IMR-90 (cell line): ENCODE data around the gene RNF212. TPM values are rescaled to one million over a fixed set of nuclear protein-coding genes. Genes with fewer than 3 reads are reported as not detected.

Experiments
- ATAC-seq: fragments of 200-7000 bp; cut with Tn5 transposase; 2 replicates; pipeline ENCODE4 v1.9.1; 2020; ENCODE audit warnings: low read depth, mild to moderate bottlenecking, moderate library complexity
- BruUV-seq: library from RNA; stranded (reverse); fragments of 400-500 nt; replicated peaks from 2 replicates; lab custom pipeline; 2021; lab: Mats Ljungman, UMichigan
- CTCF ChIA-PET: fragments of 300-600 bp; formaldehyde crosslinking; extraction: SDS; loops from one replicate; lab custom pipeline; 2021; ENCODE audit warnings: antibody characterized with exemption; lab: Yijun Ruan, JAX
- POLR2A ChIA-PET: fragments of 300-600 bp; sonication (Branson Sonifier 250); formaldehyde crosslinking; loops from one replicate; lab custom pipeline; 2022; ENCODE audit warnings: antibody characterized with exemption; ENCODE audit not compliant: unreplicated experiment; lab: Charles Lee
- DNase-seq: peaks from one replicate; pipeline ENCODE4 v3.0.0; 2013
- H2AFZ ChIP-seq: replicated peaks from 2 replicates; pipeline ENCODE3; 2013; ENCODE audit warnings: low read length, mild to moderate bottlenecking; ENCODE audit not compliant: poor library complexity
- H2AK5ac ChIP-seq: 2 replicates; pipeline ENCODE4 v1.6.1; 2013; ENCODE audit warnings: low read depth, low read length, inconsistent platforms
- H2AK9ac ChIP-seq: replicated peaks from 2 replicates; pipeline ENCODE3; 2013; ENCODE audit warnings: mild to moderate bottlenecking, low read depth, low read length, moderate library complexity; ENCODE audit not compliant: poor library complexity
- H2BK120ac ChIP-seq: 2 replicates; pipeline ENCODE4 v1.6.1; 2013; ENCODE audit warnings: low read depth, low read length, inconsistent platforms
- H2BK15ac ChIP-seq: 3 replicates; pipeline ENCODE4 v1.6.1; 2013; ENCODE audit warnings: low read depth, low read length, inconsistent platforms
- H2BK20ac ChIP-seq: 2 replicates; pipeline ENCODE4 v1.6.1; 2013; ENCODE audit warnings: low read depth, mild to moderate bottlenecking, inconsistent platforms, low read length, moderate library complexity
- H2BK5ac ChIP-seq: 2 replicates; pipeline ENCODE4 v1.6.1; 2013; ENCODE audit warnings: mild to moderate bottlenecking, low read depth, low read length, inconsistent platforms; ENCODE audit not compliant: poor library complexity, severe bottlenecking
- H3K14ac ChIP-seq: replicated peaks from 2 replicates; pipeline ENCODE4 v1.6.1; 2013; ENCODE audit warnings: low read depth, low read length, inconsistent platforms
- H3K18ac ChIP-seq: 2 replicates; pipeline ENCODE4 v1.6.1; 2013; ENCODE audit warnings: low read depth, low read length, control low read depth
- H3K23ac ChIP-seq: 2 replicates; pipeline ENCODE4 v1.6.1; 2013; ENCODE audit warnings: low read depth, low read length, inconsistent platforms
- H3K27ac ChIP-seq: 2 replicates; pipeline ENCODE4 v1.5.1; 2013; ENCODE audit warnings: mild to moderate bottlenecking, control low read depth, low read length; ENCODE audit not compliant: insufficient read depth
- H3K27me3 ChIP-seq: 2 replicates; pipeline ENCODE4 v1.6.1; 2013; ENCODE audit warnings: low read length; ENCODE audit not compliant: control insufficient read depth, insufficient read depth
- H3K36me3 ChIP-seq: 2 replicates; pipeline ENCODE4 v1.6.1; 2013; ENCODE audit warnings: low read length, mixed read lengths; ENCODE audit not compliant: control insufficient read depth, insufficient read depth
- H3K4ac ChIP-seq: 2 replicates; pipeline ENCODE4 v1.6.1; 2013; ENCODE audit warnings: low read depth, low read length, inconsistent platforms
- H3K4me1 ChIP-seq: 2 replicates; pipeline ENCODE4 v1.6.1; 2013; ENCODE audit warnings: low read length, mixed read lengths; ENCODE audit not compliant: control insufficient read depth, insufficient read depth
- H3K4me2 ChIP-seq: 2 replicates; pipeline ENCODE4 v1.6.1; 2013; ENCODE audit warnings: low read depth, mild to moderate bottlenecking, control low read depth, low read length, moderate library complexity
- H3K4me3 ChIP-seq: 2 replicates; pipeline ENCODE4 v1.5.1; 2013; ENCODE audit warnings: low read depth, mild to moderate bottlenecking, control low read depth, low read length, moderate library complexity; ENCODE audit not compliant: insufficient read depth
- H3K56ac ChIP-seq: 2 replicates; pipeline ENCODE4 v1.6.1; 2013; ENCODE audit warnings: low read length, inconsistent platforms; ENCODE audit not compliant: insufficient read depth; ENCODE audit errors: extremely low read depth
- H3K79me1 ChIP-seq, 2 experiments: 2 replicates each; pipeline ENCODE4 v1.6.1; 2013; ENCODE audit warnings: low read length in 2 of 2, inconsistent platforms in 1 of 2, low read depth in 1 of 2
- H3K9ac ChIP-seq: 2 replicates; pipeline ENCODE4 v1.6.1; 2013; ENCODE audit warnings: low read depth, low read length, control low read depth
- H3K9me1 ChIP-seq: 2 replicates; pipeline ENCODE4 v1.6.1; 2013; ENCODE audit warnings: low read length, inconsistent platforms; ENCODE audit not compliant: insufficient read depth
- H3K9me3 ChIP-seq: 2 replicates; pipeline ENCODE4 v1.6.1; 2013; ENCODE audit warnings: low read length; ENCODE audit not compliant: control insufficient read depth, insufficient read depth
- H4K20me1 ChIP-seq: 2 replicates; pipeline ENCODE4 v1.6.1; 2013; ENCODE audit warnings: low read length, inconsistent platforms; ENCODE audit not compliant: insufficient read depth
- H4K5ac ChIP-seq: 2 replicates; pipeline ENCODE4 v1.6.1; 2013; ENCODE audit warnings: mild to moderate bottlenecking, low read depth, low read length, control low read depth
- H4K8ac ChIP-seq, 2 experiments: 2 replicates each; pipeline ENCODE4 v1.6.1; 2013; ENCODE audit warnings: low read depth in 2 of 2, low read length in 2 of 2, control low read depth in 1 of 2, inconsistent platforms in 1 of 2
- H4K91ac ChIP-seq: 2 replicates; pipeline ENCODE4 v1.6.1; 2013; ENCODE audit warnings: low read depth, low read length, inconsistent platforms; ENCODE audit not compliant: insufficient read depth
- BHLHE40 ChIP-seq: fragments of 150-350 bp; IDR thresholded peaks from 2 replicates; pipeline ENCODE4 v1.6.1; 2016; ENCODE audit warnings: mild to moderate bottlenecking, low read depth, low read length
- CEBPB ChIP-seq: IDR thresholded peaks from 2 replicates; pipeline ENCODE4 v1.6.1; 2012; ENCODE audit warnings: low read depth, low read length, improper control_type of control experiment
- CHD1 ChIP-seq: IDR thresholded peaks from 2 replicates; pipeline ENCODE4 v1.6.1; 2012; ENCODE audit warnings: low read depth, low read length, improper control_type of control experiment
- FOS ChIP-seq: fragments of 150-350 bp; IDR thresholded peaks from 2 replicates; pipeline ENCODE4 v1.6.1; 2016; ENCODE audit warnings: low read depth, low read length
- MXI1 ChIP-seq: IDR thresholded peaks from 2 replicates; pipeline ENCODE4 v1.6.1; 2012; ENCODE audit warnings: low read depth, mild to moderate bottlenecking, low read length, moderate library complexity, borderline replicate concordance
- NFE2L2 ChIP-seq: fragments of 150-350 bp; IDR thresholded peaks from 2 replicates; pipeline ENCODE4 v1.6.1; 2016; ENCODE audit warnings: low read depth, mild to moderate bottlenecking, low read length
- RFX5 ChIP-seq: IDR thresholded peaks from 2 replicates; pipeline ENCODE4 v1.8.0; 2012; ENCODE audit warnings: low read depth, mild to moderate bottlenecking, low read length, moderate library complexity
- WGBS, 2 experiments: methylation state at CpG; one replicate each; pipeline versions ENCODE4 v1.1.5 to v1.1.7; 2013; ENCODE audit warnings: missing lambda C conversion rate in 2 of 2; ENCODE audit not compliant: insufficient read length in 1 of 2; ENCODE audit errors: extremely low coverage in 2 of 2; 5-methylcytosine and 5-hydroxymethylcytosine counted together
- dilution Hi-C: fragments of 300-500 bp; cut with HindIII; formaldehyde crosslinking; loops from one replicate; pipeline ENCODE4 v1.14.3; 2018; ENCODE audit warnings: low sequenced_read_pairs; ENCODE audit not compliant: unreplicated experiment
- in situ Hi-C: fragments of 300-500 bp; cut with MboI; formaldehyde crosslinking; loops from 3 replicates; pipeline ENCODE4 v1.14.3; 2019; ENCODE audit warnings: low sequenced_read_pairs, inconsistent platforms, mixed read lengths
- intact Hi-C: fragments of 100-400 bp; cut with micrococcal nuclease; formaldehyde crosslinking; loops from 2 replicates; pipeline ENCODE4 v1.10.0; 2022
- polyA plus RNA-seq, 3 experiments: library from polyadenylated mRNA; depleted of rRNA; stranded (reverse); fragments of >200 nt; gene quantifications; 2 replicates each; pipeline ENCODE4 v1.2.3, GENCODE V29; 2012; ENCODE audit warnings: low replicate concordance in 1 of 3
- total RNA-seq: library from RNA; depleted of rRNA; stranded (reverse); fragments of >200 nt; gene quantifications from 2 replicates; pipeline ENCODE4 v1.2.3, GENCODE V29; 2012
- TF ChIP-seq, protein P1 (sequence below): conservative IDR thresholded peaks from 2 replicates; pipeline ENCODE4 v1.5.1; 2012; ENCODE audit warnings: mild to moderate bottlenecking, low read depth, low read length, improper control_type of control experiment
- TF ChIP-seq, protein P2 (sequence below): fragments of 150-350 bp; IDR thresholded peaks from 2 replicates; pipeline ENCODE4 v1.6.1; 2016; ENCODE audit warnings: low read depth, mild to moderate bottlenecking, low read length, moderate library complexity, borderline replicate concordance
- TF ChIP-seq, protein P3 (sequence below): fragments of 150-350 bp; IDR thresholded peaks from 2 replicates; pipeline ENCODE4 v1.6.1; 2017; ENCODE audit warnings: mild to moderate bottlenecking, antibody characterized with exemption, low read length, low read depth

Gene RNF212
- total and polyA plus RNA-seq, 2 of the 4 experiments (the other 2 are of a cell fraction): under 0.01 to 0.51 TPM

DNA sequence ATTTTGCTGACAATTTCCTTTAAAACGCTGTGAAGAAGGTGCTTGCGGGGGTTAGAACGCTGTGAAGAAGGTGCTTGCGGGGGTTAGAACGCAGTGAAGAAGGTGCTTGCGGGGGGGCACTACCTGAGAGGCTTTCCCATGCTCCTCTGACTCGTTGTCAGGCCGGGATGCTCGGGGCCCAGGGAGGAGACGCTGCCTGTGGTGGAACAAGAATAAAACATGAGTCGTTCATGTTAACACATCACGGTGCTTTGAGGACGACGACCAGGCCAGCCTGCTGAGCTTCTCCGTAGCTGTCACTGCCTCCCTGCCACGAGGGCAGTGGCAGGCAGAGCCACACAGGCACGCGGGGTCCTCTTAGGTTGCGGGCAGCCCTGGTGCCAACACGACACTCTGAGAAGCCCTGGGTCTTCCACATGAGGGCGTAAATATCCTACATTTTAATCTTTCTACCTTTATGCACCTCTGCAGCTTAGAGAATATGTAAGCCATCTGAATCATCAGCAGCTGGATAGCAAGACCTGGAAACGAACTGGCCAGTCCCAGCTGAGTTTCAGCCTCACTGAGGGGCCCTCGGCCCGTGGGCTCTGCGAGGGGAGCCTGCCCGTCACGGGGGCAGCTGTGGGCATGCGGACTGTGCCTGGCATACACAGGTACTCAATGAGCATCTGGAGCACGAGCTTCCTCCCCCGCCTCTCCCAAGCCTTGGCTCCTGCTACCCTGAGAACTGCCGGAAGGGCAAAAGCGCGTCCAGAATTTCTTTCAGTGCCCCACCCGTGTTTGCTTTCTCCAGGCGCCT, 55.0 kb downstream of the RNF212 start (continued):
- TF ChIP-seq, protein P1, sequence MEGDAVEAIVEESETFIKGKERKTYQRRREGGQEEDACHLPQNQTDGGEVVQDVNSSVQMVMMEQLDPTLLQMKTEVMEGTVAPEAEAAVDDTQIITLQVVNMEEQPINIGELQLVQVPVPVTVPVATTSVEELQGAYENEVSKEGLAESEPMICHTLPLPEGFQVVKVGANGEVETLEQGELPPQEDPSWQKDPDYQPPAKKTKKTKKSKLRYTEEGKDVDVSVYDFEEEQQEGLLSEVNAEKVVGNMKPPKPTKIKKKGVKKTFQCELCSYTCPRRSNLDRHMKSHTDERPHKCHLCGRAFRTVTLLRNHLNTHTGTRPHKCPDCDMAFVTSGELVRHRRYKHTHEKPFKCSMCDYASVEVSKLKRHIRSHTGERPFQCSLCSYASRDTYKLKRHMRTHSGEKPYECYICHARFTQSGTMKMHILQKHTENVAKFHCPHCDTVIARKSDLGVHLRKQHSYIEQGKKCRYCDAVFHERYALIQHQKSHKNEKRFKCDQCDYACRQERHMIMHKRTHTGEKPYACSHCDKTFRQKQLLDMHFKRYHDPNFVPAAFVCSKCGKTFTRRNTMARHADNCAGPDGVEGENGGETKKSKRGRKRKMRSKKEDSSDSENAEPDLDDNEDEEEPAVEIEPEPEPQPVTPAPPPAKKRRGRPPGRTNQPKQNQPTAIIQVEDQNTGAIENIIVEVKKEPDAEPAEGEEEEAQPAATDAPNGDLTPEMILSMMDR: no peak

DNA sequence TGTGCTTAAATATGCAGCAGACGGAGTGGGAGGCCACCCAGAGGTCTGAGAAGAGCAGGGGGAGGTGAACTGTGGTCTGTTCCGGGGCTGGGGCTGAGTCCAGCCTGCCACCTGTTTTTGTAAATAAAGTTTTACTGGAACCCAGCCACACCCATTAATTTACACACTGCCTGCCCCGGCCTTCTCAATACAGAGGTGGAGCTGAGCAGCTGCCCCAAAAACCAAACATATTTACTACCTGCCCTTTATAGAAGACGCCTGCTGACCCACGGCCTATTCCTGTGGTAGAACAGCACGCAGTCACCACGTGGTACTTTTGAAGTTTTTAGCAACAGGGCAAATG, 56.0 kb downstream of the RNF212 start:
- DNase-seq (no peak), ATAC-seq (no peak)
- Histone ChIP-seq H2BK120ac (no peak overlapping the region), H4K5ac (no peak overlapping the region), H2AK9ac (no peak overlapping the region), H3K9ac (no peak overlapping the region), H3K79me1 (no peaks in the 10 kb centered on the region), H3K4ac (no peak overlapping the region), H3K9me3 (no peaks in the 10 kb centered on the region), H4K91ac (no peak overlapping the region), H3K14ac (no peak overlapping the region), H2AK5ac (no peak overlapping the region), H4K8ac (no peak overlapping the region), H3K27me3 (peaks cover 63% of the 10 kb centered on the region), H3K4me1 (peaks cover 3% of the 10 kb centered on the region; the same call in 1 of the 2 replicates), H3K9me1 (no peaks in the 10 kb centered on the region), H3K27ac (no peak overlapping the region), H2BK5ac (no peak overlapping the region), H2AFZ (no peak overlapping the region), H4K20me1 (no peaks in the 10 kb centered on the region), H2BK15ac (no peak overlapping the region), H3K23ac (no peak overlapping the region), H3K18ac (no peak overlapping the region), H3K4me2 (no peak overlapping the region), H3K4me3 (no peak overlapping the region), H3K56ac (no peak overlapping the region), H2BK20ac (no peak overlapping the region), H3K36me3 (no peaks in the 10 kb centered on the region)
- WGBS, 2 experiments: 90% methylated on average over 5 of the region's 7 CpGs; no CpG with 5 or more reads in 1 of the 2 experiments
- in situ Hi-C loops (no loop called here), dilution Hi-C loops (no loop called here), intact Hi-C loops (no loop called here)
- ChIA-PET CTCF (no interaction called here), POLR2A (no interaction called here)
- no TSS peak for BruUV-seq
- TF ChIP-seq, protein P2, sequence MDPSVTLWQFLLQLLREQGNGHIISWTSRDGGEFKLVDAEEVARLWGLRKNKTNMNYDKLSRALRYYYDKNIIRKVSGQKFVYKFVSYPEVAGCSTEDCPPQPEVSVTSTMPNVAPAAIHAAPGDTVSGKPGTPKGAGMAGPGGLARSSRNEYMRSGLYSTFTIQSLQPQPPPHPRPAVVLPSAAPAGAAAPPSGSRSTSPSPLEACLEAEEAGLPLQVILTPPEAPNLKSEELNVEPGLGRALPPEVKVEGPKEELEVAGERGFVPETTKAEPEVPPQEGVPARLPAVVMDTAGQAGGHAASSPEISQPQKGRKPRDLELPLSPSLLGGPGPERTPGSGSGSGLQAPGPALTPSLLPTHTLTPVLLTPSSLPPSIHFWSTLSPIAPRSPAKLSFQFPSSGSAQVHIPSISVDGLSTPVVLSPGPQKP: no peak
- TF ChIP-seq CEBPB (no peak), NFE2L2 (no peak), CHD1 (no peak), BHLHE40 (no peak), RFX5 (no peak), MXI1 (no peak), FOS (no peak)
- TF ChIP-seq, protein P3, sequence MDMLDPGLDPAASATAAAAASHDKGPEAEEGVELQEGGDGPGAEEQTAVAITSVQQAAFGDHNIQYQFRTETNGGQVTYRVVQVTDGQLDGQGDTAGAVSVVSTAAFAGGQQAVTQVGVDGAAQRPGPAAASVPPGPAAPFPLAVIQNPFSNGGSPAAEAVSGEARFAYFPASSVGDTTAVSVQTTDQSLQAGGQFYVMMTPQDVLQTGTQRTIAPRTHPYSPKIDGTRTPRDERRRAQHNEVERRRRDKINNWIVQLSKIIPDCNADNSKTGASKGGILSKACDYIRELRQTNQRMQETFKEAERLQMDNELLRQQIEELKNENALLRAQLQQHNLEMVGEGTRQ: no peak
